Fibroblast of mammary gland (primary cell): ENCODE results near the gene ZXDC.

ENCODE experiments used
- DNase-seq: peaks from one replicate; pipeline ENCODE4 v3.0.0-alpha.2; 2010; ENCODE audit warnings: low read depth
- H3K4me3 ChIP-seq: 2 replicates; pipeline ENCODE4 v1.5.1; 2011; ENCODE audit warnings: low read depth, mild to moderate bottlenecking, low read length, moderate library complexity; ENCODE audit not compliant: control insufficient read depth
- TF ChIP-seq, protein P1 (sequence below): conservative IDR thresholded peaks from 2 replicates; pipeline ENCODE4 v1.5.1; 2011; ENCODE audit warnings: low read depth, low read length, inconsistent platforms; ENCODE audit not compliant: control insufficient read depth, insufficient read depth

Gene ZXDC

GRCh38 chr3:126414961-126415660 is 60.6 kb downstream of the ZXDC start:
- TF ChIP-seq, protein P1, sequence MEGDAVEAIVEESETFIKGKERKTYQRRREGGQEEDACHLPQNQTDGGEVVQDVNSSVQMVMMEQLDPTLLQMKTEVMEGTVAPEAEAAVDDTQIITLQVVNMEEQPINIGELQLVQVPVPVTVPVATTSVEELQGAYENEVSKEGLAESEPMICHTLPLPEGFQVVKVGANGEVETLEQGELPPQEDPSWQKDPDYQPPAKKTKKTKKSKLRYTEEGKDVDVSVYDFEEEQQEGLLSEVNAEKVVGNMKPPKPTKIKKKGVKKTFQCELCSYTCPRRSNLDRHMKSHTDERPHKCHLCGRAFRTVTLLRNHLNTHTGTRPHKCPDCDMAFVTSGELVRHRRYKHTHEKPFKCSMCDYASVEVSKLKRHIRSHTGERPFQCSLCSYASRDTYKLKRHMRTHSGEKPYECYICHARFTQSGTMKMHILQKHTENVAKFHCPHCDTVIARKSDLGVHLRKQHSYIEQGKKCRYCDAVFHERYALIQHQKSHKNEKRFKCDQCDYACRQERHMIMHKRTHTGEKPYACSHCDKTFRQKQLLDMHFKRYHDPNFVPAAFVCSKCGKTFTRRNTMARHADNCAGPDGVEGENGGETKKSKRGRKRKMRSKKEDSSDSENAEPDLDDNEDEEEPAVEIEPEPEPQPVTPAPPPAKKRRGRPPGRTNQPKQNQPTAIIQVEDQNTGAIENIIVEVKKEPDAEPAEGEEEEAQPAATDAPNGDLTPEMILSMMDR: no peak
- no peak for DNase-seq
- H3K4me3 ChIP-seq: no peak overlapping the region

DNA sequence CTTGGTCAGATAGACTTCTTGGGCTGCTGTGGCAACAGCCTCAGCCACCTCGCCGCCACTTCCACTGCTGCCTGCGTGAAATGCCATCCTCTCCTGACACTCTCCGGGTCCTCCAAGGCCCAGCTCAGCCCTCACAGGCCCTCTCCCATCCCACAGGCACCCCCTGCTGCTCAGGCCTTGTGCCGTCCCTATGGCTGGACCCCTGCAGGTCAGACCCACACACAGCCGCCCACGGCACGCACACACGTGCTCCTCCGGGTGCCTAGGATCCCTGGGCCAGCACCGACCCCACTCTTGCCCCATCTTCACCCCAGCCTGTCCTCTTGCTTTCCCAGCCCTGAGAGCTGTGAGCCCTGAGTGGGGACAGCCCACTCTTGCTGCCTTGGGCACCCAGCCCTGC is 61.3 kb downstream of the ZXDC start:
- TF ChIP-seq, protein P1: no peak
- no peak overlapping the region for H3K4me3 ChIP-seq
- DNase-seq: no peak

- no peak for DNase-seq
- TF ChIP-seq, protein P1: no peak
- no peak overlapping the region for H3K4me3 ChIP-seq
Observed at GRCh38 chr3:126413693-126414080, 62.0 kb downstream of the ZXDC start.

- TF ChIP-seq, protein P1: no peak
- no peak for DNase-seq
- H3K4me3 ChIP-seq: no peak overlapping the region
Observed at GRCh38 chr3:126412841-126413692, 62.6 kb downstream of the ZXDC start.

GRCh38 chr3:126408099-126408498 is 67.6 kb downstream of the ZXDC start:
- TF ChIP-seq, protein P1: no peak
- H3K4me3 ChIP-seq: no peak overlapping the region
- no peak for DNase-seq

DNA sequence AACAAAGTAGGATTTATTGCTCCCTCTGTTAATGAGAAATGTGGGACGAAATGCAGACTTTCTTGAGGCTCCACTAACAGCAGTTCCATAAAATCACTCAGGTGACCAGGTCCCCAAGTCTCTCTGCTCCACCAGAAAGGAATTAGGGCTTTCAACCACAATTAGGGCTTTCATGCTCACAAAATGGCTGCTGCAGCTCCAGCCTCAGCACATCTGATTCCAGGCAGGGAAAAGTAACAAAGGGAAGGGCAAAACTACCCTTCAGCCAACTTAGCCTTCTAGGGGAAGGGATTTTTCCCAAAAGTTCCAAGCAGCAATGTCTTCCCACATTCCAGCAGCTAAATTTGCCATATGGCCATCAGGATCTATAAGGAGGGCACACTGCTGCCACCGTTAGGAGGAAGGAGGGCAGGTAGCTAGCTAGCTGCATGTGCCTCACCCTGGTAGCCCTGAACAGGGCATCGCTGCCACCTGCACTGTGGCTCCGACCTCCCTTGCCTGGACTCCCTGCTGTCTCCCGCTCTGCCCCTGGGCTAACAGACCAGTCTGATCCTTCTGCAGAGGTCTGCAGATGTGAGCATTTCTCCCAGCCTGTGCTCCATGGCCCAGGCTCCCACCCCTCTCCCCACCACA is 68.2 kb downstream of the ZXDC start:
- DNase-seq: no peak
- H3K4me3 ChIP-seq: no peak overlapping the region
- TF ChIP-seq, protein P1: no peak
